ENCODE results near the gene MESP1.
"Not testable (repeated sequence)": the region's sequence is repeated elsewhere in the genome, so short reads cannot be mapped to it uniquely, and the experiment has no call there.

The MESP1 gene

GRCh38 chr15:89750560-89751542, at the start of gene MESP1:
Gene MESP1, minus strand, starts transcription at chr15:89751249. Its CDS starts 18 bp downstream, at chr15:89751231.
- intact Hi-C loops (cut with DNase I) = loop anchor here (10.0 kb wide), 1 partner anchor 324 kb away; no protein-coding TSS in a partner anchor
- peak; percentile 74 to 96 (median 90) for DNase-seq

- intact Hi-C loops (cut with DNase I) = no loop called here
- DNase-seq = no peak
Measured at GRCh38 chr15:89799918-89800498, 49.0 kb upstream of the MESP1 start.

GRCh38 chr15:89799011-89799911, 48.2 kb upstream of the MESP1 start:
- no peak for DNase-seq
- intact Hi-C loops (cut with DNase I) = no loop called here

GRCh38 chr15:89797678-89798201, 46.7 kb upstream of the MESP1 start:
- intact Hi-C loops (cut with DNase I) = no loop called here
- DNase-seq = no peak

GRCh38 chr15:89795996-89796395, 44.9 kb upstream of the MESP1 start:
- intact Hi-C loops (cut with DNase I) = no loop called here
- no peak for DNase-seq

- DNase-seq = no peak
- intact Hi-C loops (cut with DNase I) = no loop called here
Measured at GRCh38 chr15:89794627-89795241, 43.7 kb upstream of the MESP1 start.

GRCh38 chr15:89792106-89792805, 41.2 kb upstream of the MESP1 start:
- intact Hi-C loops (cut with DNase I) = no loop called here
- DNase-seq = no peak

- intact Hi-C loops (cut with DNase I) = no loop called here
- DNase-seq = no peak
Measured at GRCh38 chr15:89790661-89791060, 39.6 kb upstream of the MESP1 start.

- DNase-seq = no peak
- intact Hi-C loops (cut with DNase I) = no loop called here
Measured at GRCh38 chr15:89790206-89790605, 39.2 kb upstream of the MESP1 start.

- DNase-seq; intact Hi-C loops (cut with DNase I): not testable (repeated sequence)
Measured at GRCh38 chr15:89788585-89788984, 37.5 kb upstream of the MESP1 start.

- DNase-seq = no peak
- intact Hi-C loops (cut with DNase I) = no loop called here
Measured at GRCh38 chr15:89787944-89788343, 36.9 kb upstream of the MESP1 start.

- intact Hi-C loops (cut with DNase I) = no loop called here
- no peak for DNase-seq
Measured at GRCh38 chr15:89785774-89786140, 34.7 kb upstream of the MESP1 start.

GRCh38 chr15:89785064-89785773, 34.2 kb upstream of the MESP1 start:
- no peak for DNase-seq
- intact Hi-C loops (cut with DNase I) = no loop called here

- DNase-seq = no peak
- intact Hi-C loops (cut with DNase I) = no loop called here
Measured at GRCh38 chr15:89784686-89784960, 33.6 kb upstream of the MESP1 start.

GRCh38 chr15:89783861-89784685, 33.0 kb upstream of the MESP1 start:
- intact Hi-C loops (cut with DNase I) = no loop called here

GRCh38 chr15:89783111-89783860, 32.2 kb upstream of the MESP1 start:
- intact Hi-C loops (cut with DNase I) = no loop called here
- DNase-seq = no peak

More at GRCh38 chr15:89783861-89784685, 33.0 kb upstream of the MESP1 start:
- DNase-seq = no peak
